Ovary (tissue), 3 donors: Measurements from ENCODE around the gene CTAGE9.

ENCODE experiments used
- CTCF ChIP-seq, 3 donors: fragments of 450-650 bp in 2 of 3; fragments of 200-600 bp in 1 of 3; IDR thresholded peaks; one replicate each; pipeline versions ENCODE4 v1.5.1 to v1.8.0; 2016 to 2022; ENCODE audit warnings: antibody characterized with exemption in 3 of 3, mild to moderate bottlenecking in 1 of 3
- POLR2A ChIP-seq: fragments of 450-650 bp; IDR thresholded peaks from one replicate; pipeline ENCODE4 v1.6.1; 2017; ENCODE audit warnings: antibody characterized with exemption, mild to moderate bottlenecking, moderate library complexity
- donor health status: DM: no; HTN: no; CAD: no.

DNA sequence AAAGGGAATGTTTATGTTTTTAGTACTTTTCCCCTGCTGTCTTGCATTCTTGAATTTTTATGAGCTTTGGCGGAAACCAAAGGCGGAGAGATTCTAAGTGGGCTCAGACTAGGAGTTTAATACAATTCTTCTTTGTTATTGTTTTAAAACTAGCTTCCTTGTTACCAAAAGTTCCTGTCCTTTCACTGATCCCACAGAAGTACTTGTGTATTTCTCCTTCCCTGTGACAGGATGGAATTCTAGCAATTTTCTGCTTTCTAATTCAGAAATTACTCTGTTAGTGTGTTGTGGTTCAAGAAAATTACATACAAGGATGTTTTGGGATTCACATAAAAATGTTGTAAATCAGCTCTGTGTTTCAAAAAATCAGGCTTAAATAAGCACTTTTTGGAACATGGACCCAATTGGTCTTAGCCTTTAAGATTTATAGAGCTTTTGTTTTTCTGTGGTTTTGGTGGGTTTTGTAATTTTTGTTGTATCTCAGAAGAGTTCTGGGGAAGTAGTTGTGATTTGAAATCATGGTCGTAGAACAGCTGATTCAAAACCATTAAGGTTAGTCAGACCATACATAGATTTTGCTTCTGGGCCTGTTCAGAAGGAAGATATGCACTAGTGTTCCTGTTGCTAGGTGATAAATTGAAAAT is 17.6 kb upstream of the CTAGE9 start:
- TF ChIP-seq CTCF (IDR thresholded peaks at IDR 0.05) (no peak), POLR2A (no peak)
